A549 (cell line): Measurements from ENCODE around the gene SH3RF1. TPM values are rescaled to one million over a fixed set of nuclear protein-coding genes. Genes with fewer than 3 reads are reported as not detected.

Source experiments
- ATAC-seq, 2 experiments: fragments of 200-7000 bp in 1 of 2; fragments of >200 bp in 1 of 2; cut with Nextera tagmentation in 1 of 2; cut with Tn5 transposase in 1 of 2; 3 replicates each; pipeline versions ENCODE4 v1.8.0 to v1.9.1; 2018 to 2020; ENCODE audit warnings: mild to moderate bottlenecking in 1 of 2, moderate library complexity in 1 of 2
- CTCF ChIA-PET: fragments of 300-600 bp; sonication (Branson Sonifier 250); formaldehyde crosslinking; extraction: SDS; loops from one replicate; lab custom pipeline; 2021; ENCODE audit warnings: antibody characterized with exemption, inconsistent platforms; lab: Yijun Ruan, JAX
- POLR2A ChIA-PET: fragments of 350-600 bp; formaldehyde crosslinking; extraction: SDS; loops from one replicate; lab custom pipeline; 2021; ENCODE audit warnings: antibody characterized with exemption, inconsistent platforms; lab: Yijun Ruan, JAX
- DNase-seq, 2 experiments: peaks; one replicate each; pipeline versions ENCODE4 v3.0.0 to v3.0.0-alpha.2; 2011 to 2016; ENCODE audit warnings: low read depth in 1 of 2, low spot score in 1 of 2
- FAIRE-seq: peaks from 2 replicates; lab custom pipeline; 2011; peaks lifted over from hg19 to GRCh38; lab: Jason Lieb, UNC
- H3K27ac ChIP-seq, 2 experiments: fragments of >200 bp; sonication (Bioruptor Twin); formaldehyde crosslinking; 3 replicates each; pipeline ENCODE4 v1.5.1; 2016 to 2017
- H3K4me1 ChIP-seq: fragments of >200 bp; sonication (Bioruptor Twin); formaldehyde crosslinking; 3 replicates; pipeline ENCODE4 v1.6.1; 2016
- H3K4me2 ChIP-seq: fragments of >200 bp; sonication (Bioruptor Twin); formaldehyde crosslinking; 3 replicates; pipeline ENCODE4 v1.6.1; 2016
- H3K4me3 ChIP-seq: fragments of >200 bp; sonication (Bioruptor Twin); formaldehyde crosslinking; 3 replicates; pipeline ENCODE4 v1.5.1; 2016
- H3K9me3 ChIP-seq: fragments of >200 bp; sonication (Bioruptor Twin); formaldehyde crosslinking; 3 replicates; pipeline ENCODE4 v1.6.1; 2016
- ATOH8 ChIP-seq: fragments of 250-450 bp; sonication (Bioruptor Pico); IDR thresholded peaks from 2 replicates; pipeline ENCODE4 v1.5.0; 2020; ENCODE audit warnings: low read depth, mild to moderate bottlenecking, moderate library complexity
- CBX8 ChIP-seq: fragments of 200-600 bp; sonication (generic); IDR thresholded peaks from 2 replicates; pipeline ENCODE4 v1.6.1; 2016
- CHD2 ChIP-seq: fragments of 150-350 bp; IDR thresholded peaks from 2 replicates; pipeline ENCODE4 v1.6.1; 2014; ENCODE audit warnings: low read length; ENCODE audit not compliant: partially characterized antibody
- CHD4 ChIP-seq: fragments of 200-600 bp; sonication (generic); IDR thresholded peaks from 2 replicates; pipeline ENCODE4 v1.6.1; 2016; ENCODE audit warnings: antibody characterized with exemption, mild to moderate bottlenecking, borderline replicate concordance
- EP300 ChIP-seq, 2 experiments: fragments of >200 bp; sonication (Bioruptor Twin); formaldehyde crosslinking; IDR thresholded peaks; 2 replicates in 1 of 2; 3 replicates in 1 of 2; pipeline ENCODE4 v1.6.1; 2016 to 2017
- FOSB ChIP-seq: fragments of 250-450 bp; sonication (Bioruptor Pico); IDR thresholded peaks from 2 replicates; pipeline ENCODE4 v1.5.0; 2020; ENCODE audit warnings: mild to moderate bottlenecking, moderate library complexity
- FOSL2 ChIP-seq, 2 experiments: fragments of 450-650 bp in 1 of 2; fragments of >200 bp in 1 of 2; sonication (Bioruptor Twin) in 1 of 2; formaldehyde crosslinking; IDR thresholded peaks; 2 replicates each; pipeline versions ENCODE4 v1.5.0 to v1.6.1; 2016 to 2020; ENCODE audit warnings: mild to moderate bottlenecking in 1 of 2, moderate library complexity in 1 of 2
- HDAC2 ChIP-seq: fragments of 200-600 bp; sonication (generic); IDR thresholded peaks from 2 replicates; pipeline ENCODE4 v1.6.1; 2016
- HEYL ChIP-seq: fragments of 250-450 bp; sonication (Bioruptor Pico); IDR thresholded peaks from 2 replicates; pipeline ENCODE4 v1.8.0; 2021; ENCODE audit warnings: mild to moderate bottlenecking, moderate library complexity
- HOXB13 ChIP-seq: fragments of 250-450 bp; sonication (Bioruptor Pico); IDR thresholded peaks from 2 replicates; pipeline ENCODE4 v1.5.0; 2020; ENCODE audit warnings: low read depth, mild to moderate bottlenecking, moderate library complexity
- JUNB ChIP-seq: fragments of >200 bp; sonication (Bioruptor Twin); formaldehyde crosslinking; IDR thresholded peaks from 2 replicates; pipeline ENCODE4 v1.6.1; 2016
- MAFK ChIP-seq: fragments of 450-650 bp; IDR thresholded peaks from 2 replicates; pipeline ENCODE4 v1.6.1; 2014; ENCODE audit not compliant: partially characterized antibody
- NFE2L2 ChIP-seq: fragments of 150-350 bp; conservative IDR thresholded peaks from 2 replicates; pipeline ENCODE4 v1.6.1; 2014; ENCODE audit warnings: low read length
- NPAS2 ChIP-seq: fragments of 250-450 bp; sonication (Bioruptor Pico); IDR thresholded peaks from 2 replicates; pipeline ENCODE4 v1.8.0; 2022; ENCODE audit warnings: mild to moderate bottlenecking, moderate library complexity, borderline replicate concordance
- NR3C1 ChIP-seq: fragments of >200 bp; sonication (Bioruptor Twin); formaldehyde crosslinking; IDR thresholded peaks from 3 replicates; pipeline ENCODE4 v1.6.1; 2017
- PHF8 ChIP-seq: fragments of 200-600 bp; sonication (generic); IDR thresholded peaks from 2 replicates; pipeline ENCODE4 v1.6.1; 2016; ENCODE audit warnings: low read depth, mild to moderate bottlenecking, antibody characterized with exemption, moderate library complexity, borderline replicate concordance
- RAD21 ChIP-seq, 2 experiments: fragments of >200 bp in 1 of 2; sonication (Bioruptor Twin) in 1 of 2; formaldehyde crosslinking in 1 of 2; IDR thresholded peaks in 1 of 2; conservative IDR thresholded peaks in 1 of 2; 2 replicates in 1 of 2; 3 replicates in 1 of 2; pipeline ENCODE4 v1.6.1; 2012 to 2018; ENCODE audit warnings: inconsistent platforms in 1 of 2
- RARB ChIP-seq: fragments of 250-450 bp; sonication (Bioruptor Pico); IDR thresholded peaks from 2 replicates; pipeline ENCODE4 v1.8.0; 2021; ENCODE audit warnings: mild to moderate bottlenecking, moderate library complexity
- USF2 ChIP-seq: fragments of 450-650 bp; IDR thresholded peaks from 2 replicates; pipeline ENCODE4 v1.6.1; 2014; ENCODE audit warnings: antibody characterized with exemption
- ZC3H11A ChIP-seq: fragments of 450-650 bp; IDR thresholded peaks from 2 replicates; pipeline ENCODE4 v1.6.1; 2014; ENCODE audit warnings: antibody characterized with exemption, mild to moderate bottlenecking
- ZFP36 ChIP-seq: fragments of 450-650 bp; IDR thresholded peaks from 2 replicates; pipeline ENCODE4 v1.6.1; 2014; ENCODE audit warnings: borderline replicate concordance; ENCODE audit not compliant: partially characterized antibody
- ZNF302 ChIP-seq: fragments of 250-450 bp; sonication (Bioruptor Pico); IDR thresholded peaks from 2 replicates; pipeline ENCODE4 v1.9.0; 2021; ENCODE audit warnings: inconsistent platforms, mild to moderate bottlenecking, moderate library complexity
- ZSCAN20 ChIP-seq: fragments of 250-450 bp; sonication (Bioruptor Pico); IDR thresholded peaks from 2 replicates; pipeline ENCODE4 v1.8.0; 2022; ENCODE audit warnings: mild to moderate bottlenecking, moderate library complexity
- WGBS: methylation state at CpG from one replicate; pipeline ENCODE4 v1.1.6; 2017; ENCODE audit errors: missing lambda C conversion rate; 5-methylcytosine and 5-hydroxymethylcytosine counted together
- polyA plus RNA-seq, 4 experiments: library from polyadenylated mRNA; depleted of rRNA in 3 of 4; stranded (reverse); fragments of >200 nt; fragmentation: RNase III in 1 of 4; extraction: RNeasy Plus Mini Kit Qiagen cat#74134 plus additional on column Dnase treatment in 1 of 4; gene quantifications; 2 replicates in 3 of 4; 3 replicates in 1 of 4; pipeline ENCODE4 v1.2.3, GENCODE V29; 2011 to 2017

SH3RF1 gene
- polyA plus RNA-seq, 2 of the 4 experiments (the other 2 are of a cell fraction) = 8.0 to 15.1 TPM

- no peak for DNase-seq
- no peak for ATAC-seq
- CTCF ChIA-PET = no interaction called here
- Histone ChIP-seq H3K4me1 (peaks cover 32% of the 10 kb centered on the region), H3K4me3 (no peak overlapping the region), H3K27ac (no peak overlapping the region), H3K9me3 (no peaks in the 10 kb centered on the region), H3K4me2 (0 out of 3 replicates have a peak overlapping the region, but pooled peaks have one; percentile 34)
- POLR2A ChIA-PET = no interaction called here
- TF ChIP-seq RAD21 (conservative IDR thresholded peaks at IDR 0.05 in 1 of 2, IDR thresholded peaks at IDR 0.05 in 1 of 2) (no peak), FOSB (CRISPR knock-in tag) (no peak), ZFP36 (no peak), CBX8 (no peak), NR3C1 (no peak), JUNB (no peak), RARB (CRISPR knock-in tag) (no peak), NFE2L2 (no peak), HEYL (CRISPR knock-in tag) (no peak), FOSL2 (IDR thresholded peaks at IDR 0.05) (no peak), FOSL2 (CRISPR knock-in tag; IDR thresholded peaks at IDR 0.05) (no peak), CHD2 (no peak), CHD4 (no peak), PHF8 (no peak), HOXB13 (CRISPR knock-in tag) (no peak), ATOH8 (CRISPR knock-in tag) (no peak), EP300 (IDR thresholded peaks at IDR 0.05) (no peak), MAFK (no peak), USF2 (no peak)
- FAIRE-seq = no peak
These were observed 106.6 kb downstream of the SH3RF1 start for GRCh38 chr4:169163947-169164668.

- Histone ChIP-seq H3K4me1 (peaks cover 34% of the 10 kb centered on the region), H3K4me2 (no peak overlapping the region), H3K4me3 (no peak overlapping the region), H3K9me3 (no peaks in the 10 kb centered on the region)
- POLR2A ChIA-PET = no interaction called here
- TF ChIP-seq NPAS2 (CRISPR knock-in tag) (no peak), USF2 (no peak), HDAC2 (no peak), ZC3H11A (no peak), CHD2 (no peak), ZNF302 (CRISPR knock-in tag) (no peak), ZSCAN20 (CRISPR knock-in tag) (no peak)
- TF ChIP-seq, all 56 proteins: peak for 0
- DNase-seq = no peak
- H3K27ac ChIP-seq = no peak overlapping the region
- FAIRE-seq = no peak
- no peak for ATAC-seq
- 92% methylated on average over 4 of the region's 4 CpGs for WGBS
- CTCF ChIA-PET = no interaction called here
These were observed 107.3 kb downstream of the SH3RF1 start for GRCh38 chr4:169163495-169163894.
